ACC112 (cell line): Measurements from ENCODE around the gene RMND5B.

Experiments
- H2AFZ ChIP-seq: fragments of 200-600 bp; sonication (generic); one replicate; pipeline ENCODE4 v1.6.0; 2017; ENCODE audit warnings: antibody characterized with exemption, low read length; ENCODE audit not compliant: unreplicated experiment
- H3K27ac ChIP-seq: fragments of 200-600 bp; sonication (generic); 2 replicates; pipeline ENCODE4 v1.5.1; 2014; ENCODE audit warnings: low read depth, mild to moderate bottlenecking, antibody characterized with exemption, low read length, moderate library complexity
- H3K27me3 ChIP-seq: fragments of 200-600 bp; sonication (generic); 2 replicates; pipeline ENCODE4 v1.6.1; 2014; ENCODE audit warnings: mild to moderate bottlenecking, antibody characterized with exemption, low read length, moderate library complexity, mixed read lengths; ENCODE audit not compliant: insufficient read depth
- H3K36me3 ChIP-seq: fragments of 200-600 bp; sonication (generic); 2 replicates; pipeline ENCODE4 v1.6.1; 2016; ENCODE audit warnings: mild to moderate bottlenecking, antibody characterized with exemption, low read length, moderate library complexity, mixed read lengths; ENCODE audit not compliant: insufficient read depth
- H3K4me1 ChIP-seq: fragments of 200-600 bp; sonication (generic); one replicate; pipeline ENCODE4 v1.6.1; 2016; ENCODE audit warnings: low read length, mixed read lengths; ENCODE audit not compliant: insufficient read depth, unreplicated experiment, control insufficient read depth
- H3K4me3 ChIP-seq: fragments of 200-600 bp; sonication (generic); 2 replicates; pipeline ENCODE4 v1.5.1; 2014; ENCODE audit warnings: mild to moderate bottlenecking, low read depth, low read length
- H3K79me2 ChIP-seq: fragments of 200-600 bp; sonication (generic); one replicate; pipeline ENCODE4 v1.6.0; 2016; ENCODE audit warnings: low read length; ENCODE audit not compliant: control insufficient read depth, unreplicated experiment, insufficient read depth

RMND5B gene

DNA sequence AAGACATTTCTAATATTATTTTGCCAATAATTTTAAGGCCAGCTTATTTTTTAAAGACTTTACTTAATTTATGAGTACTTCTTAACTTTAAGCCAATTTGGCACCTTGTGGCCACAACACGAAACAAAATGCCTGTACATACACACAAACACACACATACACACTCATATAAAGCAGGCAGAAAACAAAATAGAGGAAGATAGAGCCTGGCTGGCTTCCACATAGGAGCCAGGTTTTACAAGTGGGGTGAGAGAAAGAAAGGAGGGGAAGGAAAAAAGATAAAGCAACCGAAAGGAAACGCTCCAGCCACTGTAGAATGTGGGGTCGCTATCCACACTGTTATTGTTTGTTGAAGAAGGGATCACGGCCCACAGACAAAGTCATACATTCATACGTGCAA is 46.0 kb downstream of the RMND5B start:
- H3K4me1 ChIP-seq: no peaks in the 10 kb centered on the region
- no peaks in the 10 kb centered on the region for H3K79me2 ChIP-seq
- H2AFZ ChIP-seq: no peak overlapping the region
- H3K27ac ChIP-seq: no peak overlapping the region
- peaks cover 5% of the 10 kb centered on the region; the same call in 1 of the 2 replicates for H3K27me3 ChIP-seq
- H3K36me3 ChIP-seq: no peaks in the 10 kb centered on the region
- H3K4me3 ChIP-seq: no peak overlapping the region

DNA sequence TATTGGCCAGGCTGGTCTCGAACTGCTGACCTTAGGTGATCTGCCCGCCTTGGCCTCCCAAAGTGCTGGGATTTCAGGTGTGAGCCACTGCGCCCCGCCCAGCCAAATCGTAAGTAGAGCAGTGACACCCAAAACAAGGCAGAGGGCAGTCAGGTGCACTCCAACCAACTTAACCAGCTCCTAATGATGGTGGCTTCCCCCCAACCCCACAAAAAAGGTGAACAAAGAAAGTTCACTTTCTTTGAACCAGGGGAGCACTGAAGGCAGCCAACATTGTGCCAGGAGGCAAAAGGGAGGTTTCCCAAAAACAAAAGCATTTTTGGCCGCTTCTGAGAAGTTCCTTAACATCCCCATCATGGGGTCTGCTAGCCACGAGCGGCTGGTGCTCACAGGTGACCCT is 46.8 kb downstream of the RMND5B start:
- Histone ChIP-seq H3K79me2 (no peaks in the 10 kb centered on the region), H3K36me3 (no peaks in the 10 kb centered on the region), H2AFZ (no peak overlapping the region), H3K27ac (no peak overlapping the region), H3K4me3 (no peak overlapping the region), H3K27me3 (peaks cover 5% of the 10 kb centered on the region; the same call in 1 of the 2 replicates), H3K4me1 (no peaks in the 10 kb centered on the region)

- Histone ChIP-seq H3K36me3 (no peaks in the 10 kb centered on the region), H3K4me1 (no peaks in the 10 kb centered on the region), H3K4me3 (no peak overlapping the region), H3K79me2 (no peaks in the 10 kb centered on the region), H2AFZ (no peak overlapping the region), H3K27me3 (peaks cover 5% of the 10 kb centered on the region; the same call in 1 of the 2 replicates), H3K27ac (no peak overlapping the region)
Measured at GRCh38 chr5:178180141-178180863, 49.5 kb downstream of the RMND5B start.

DNA sequence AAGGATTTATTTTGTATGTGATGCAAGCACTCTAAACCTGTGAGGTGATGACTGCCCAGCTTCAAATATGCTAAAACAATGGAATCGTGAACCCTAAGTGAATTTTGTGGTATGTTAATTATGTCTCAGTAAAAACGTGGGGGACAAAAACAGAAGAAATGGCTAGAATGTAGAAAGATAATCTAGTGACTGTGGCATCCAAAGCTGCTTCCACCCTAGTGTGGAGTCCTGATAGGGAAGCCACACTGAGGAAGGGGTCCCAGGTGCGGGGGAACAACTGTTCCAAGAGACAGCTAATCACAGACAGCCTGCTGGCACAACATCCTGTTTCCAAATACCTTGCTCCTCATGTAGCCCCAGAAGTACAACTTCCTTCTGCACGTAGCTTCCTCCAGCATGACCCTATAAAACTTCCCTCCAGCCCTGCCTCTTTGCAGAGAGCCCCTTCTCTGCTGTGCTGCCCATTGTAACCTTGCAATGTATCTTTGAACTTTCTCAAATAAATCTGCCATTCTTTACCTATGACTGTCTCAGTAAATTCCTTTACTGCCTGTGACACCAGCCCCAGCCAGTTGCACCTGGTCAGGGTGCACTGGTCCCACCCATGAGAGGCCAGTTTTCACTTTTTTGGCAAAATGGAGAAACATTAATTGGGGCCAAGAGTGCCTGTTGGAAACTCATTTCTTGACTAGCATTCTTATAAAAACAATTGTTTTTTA is 51.5 kb downstream of the RMND5B start:
- peaks cover 5% of the 10 kb centered on the region; the same call in 1 of the 2 replicates for H3K27me3 ChIP-seq
- H3K79me2 ChIP-seq: no peaks in the 10 kb centered on the region
- no peaks in the 10 kb centered on the region for H3K4me1 ChIP-seq
- H2AFZ ChIP-seq: no peak overlapping the region
- no peak overlapping the region for H3K4me3 ChIP-seq
- H3K27ac ChIP-seq: no peak overlapping the region
- H3K36me3 ChIP-seq: no peaks in the 10 kb centered on the region

DNA sequence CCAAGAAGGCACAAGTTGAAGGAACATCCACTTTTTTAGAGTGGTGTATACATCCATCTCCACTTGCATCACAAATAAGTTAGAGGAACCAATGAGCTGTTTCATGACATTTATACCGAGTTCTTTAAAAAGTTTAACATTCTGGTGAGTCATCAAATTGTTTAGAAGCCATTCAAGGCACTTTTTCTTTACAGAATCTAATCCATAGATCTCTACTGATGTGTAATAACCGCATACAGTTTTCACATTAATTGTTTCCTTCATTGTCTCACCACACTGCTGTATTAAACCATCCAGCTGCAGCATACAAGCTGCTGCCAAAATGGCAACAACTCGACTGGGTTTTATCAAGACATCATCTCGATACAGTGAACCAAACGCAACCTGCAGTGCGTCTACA is 55.6 kb downstream of the RMND5B start:
- H3K27me3 ChIP-seq: no peaks in the 10 kb centered on the region

GRCh38 chr5:178187014-178187413 is 56.2 kb downstream of the RMND5B start, which contains the start of gene GMCL2:
Gene GMCL2 (minus strand): TSS chr5:178187371. CDS start chr5:178187299, 72 bp downstream.
- Histone ChIP-seq H3K27me3 (no peaks in the 10 kb centered on the region), H3K4me1 (no peaks in the 10 kb centered on the region), H3K27ac (no peak within 1 kb of the TSS), H2AFZ (no peak within 1 kb of the TSS), H3K4me3 (no peak within 1 kb of the TSS), H3K79me2 (no peaks in the 10 kb centered on the region), H3K36me3 (no peaks in the 10 kb centered on the region)

More for the DNA sequence above, 55.6 kb downstream of the RMND5B start:
- no peak overlapping the region for H2AFZ ChIP-seq
- H3K27ac ChIP-seq: no peak overlapping the region
- H3K79me2 ChIP-seq: no peaks in the 10 kb centered on the region
- no peak overlapping the region for H3K4me3 ChIP-seq
- H3K4me1 ChIP-seq: no peaks in the 10 kb centered on the region
- H3K36me3 ChIP-seq: no peaks in the 10 kb centered on the region

DNA sequence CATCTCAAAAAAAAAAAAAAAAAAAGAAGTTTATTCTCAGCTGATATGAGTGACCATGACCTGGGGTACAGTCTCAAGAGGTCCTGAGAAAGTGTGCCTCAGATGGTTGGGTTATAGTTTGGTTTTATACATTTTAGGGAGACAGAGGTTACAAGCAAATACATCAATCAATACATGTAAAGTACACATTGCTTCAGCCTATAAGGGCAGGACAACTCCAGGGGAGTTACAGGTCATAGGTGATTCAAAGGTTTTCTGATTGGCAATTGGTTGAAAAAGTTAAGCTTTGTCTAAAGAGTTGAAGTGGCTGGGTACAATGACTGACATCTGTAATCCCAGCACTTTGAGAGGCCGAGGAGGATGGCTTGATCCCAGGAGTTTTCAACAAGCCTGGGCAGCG is 58.6 kb downstream of the RMND5B start:
- no peak overlapping the region for H3K27ac ChIP-seq
- H2AFZ ChIP-seq: no peak overlapping the region
- H3K27me3 ChIP-seq: peaks cover 8% of the 10 kb centered on the region
- no peaks in the 10 kb centered on the region for H3K4me1 ChIP-seq
- H3K36me3 ChIP-seq: no peaks in the 10 kb centered on the region
- no peaks in the 10 kb centered on the region for H3K79me2 ChIP-seq
- H3K4me3 ChIP-seq: no peak overlapping the region

- Histone ChIP-seq H3K27me3 (peaks cover 13% of the 10 kb centered on the region), H3K36me3 (no peaks in the 10 kb centered on the region), H3K27ac (no peak overlapping the region), H3K4me1 (no peaks in the 10 kb centered on the region), H3K4me3 (no peak overlapping the region), H3K79me2 (no peaks in the 10 kb centered on the region), H2AFZ (no peak overlapping the region)
Measured at GRCh38 chr5:178191661-178192060, 60.8 kb downstream of the RMND5B start.

DNA sequence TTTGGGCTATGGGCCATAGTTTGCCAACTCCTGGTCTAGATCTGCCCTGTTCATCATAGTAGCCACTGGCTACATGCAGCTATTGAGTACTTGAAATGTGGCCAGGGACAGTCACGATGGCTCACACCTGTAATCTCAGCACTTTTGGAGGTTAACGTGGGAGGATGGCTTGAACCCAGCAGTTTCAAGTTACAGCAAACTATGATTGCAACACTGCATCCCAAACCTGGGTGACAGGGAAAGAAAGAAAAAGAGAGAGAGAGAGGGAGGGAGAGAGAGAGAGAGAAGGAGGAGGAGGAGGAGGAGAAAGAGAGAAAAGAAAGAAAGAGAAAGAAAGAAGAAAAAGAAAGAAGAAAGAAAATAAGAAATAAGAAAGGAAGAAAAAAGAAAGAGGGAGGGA is 61.4 kb downstream of the RMND5B start:
- H3K27ac ChIP-seq: no peak overlapping the region
- H3K79me2 ChIP-seq: no peaks in the 10 kb centered on the region
- H3K36me3 ChIP-seq: no peaks in the 10 kb centered on the region
- no peaks in the 10 kb centered on the region for H3K4me1 ChIP-seq
- no peak overlapping the region for H2AFZ ChIP-seq
- peaks cover 13% of the 10 kb centered on the region for H3K27me3 ChIP-seq
- H3K4me3 ChIP-seq: no peak overlapping the region

DNA sequence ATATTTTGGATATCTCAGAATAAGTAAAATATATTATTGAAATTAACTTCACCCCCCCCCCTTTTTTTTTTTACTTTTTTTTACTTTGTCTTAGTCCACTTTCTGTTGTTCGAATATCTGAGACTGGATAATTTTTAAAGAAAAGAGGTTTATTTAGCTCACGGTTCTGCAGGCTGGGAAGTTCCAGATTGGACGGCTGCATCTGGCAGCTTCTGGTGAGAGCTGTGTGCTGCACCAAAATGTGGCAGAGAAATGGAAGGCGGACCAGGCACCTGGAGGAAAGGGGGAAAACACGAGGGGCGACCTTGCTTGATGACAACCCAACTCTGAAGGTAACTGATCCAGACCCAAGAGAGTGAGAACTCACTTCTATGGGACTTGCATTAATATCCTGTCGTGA is 62.0 kb downstream of the RMND5B start:
- H3K27me3 ChIP-seq: peaks cover 13% of the 10 kb centered on the region
- no peak overlapping the region for H3K27ac ChIP-seq
- no peaks in the 10 kb centered on the region for H3K79me2 ChIP-seq
- H3K4me3 ChIP-seq: no peak overlapping the region
- H3K4me1 ChIP-seq: no peaks in the 10 kb centered on the region
- no peak overlapping the region for H2AFZ ChIP-seq
- H3K36me3 ChIP-seq: no peaks in the 10 kb centered on the region
